A172 (cell line): ENCODE data around the gene CACNA1C. TPM values are rescaled to one million over a fixed set of nuclear protein-coding genes. Genes with fewer than 3 reads are reported as not detected.

Experiments used
- DNase-seq: peaks from one replicate; pipeline ENCODE4 v3.0.0-alpha.2; 2015; ENCODE audit warnings: low spot score
- total RNA-seq: library from RNA; depleted of rRNA; stranded (reverse); fragments of >200 nt; shearing (Covaris generic); gene quantifications from 2 replicates; pipeline ENCODE4 v1.2.3, GENCODE V29; 2014

Gene CACNA1C
- total RNA-seq, 1 experiment from 2014 or later = 0.05 TPM

DNA sequence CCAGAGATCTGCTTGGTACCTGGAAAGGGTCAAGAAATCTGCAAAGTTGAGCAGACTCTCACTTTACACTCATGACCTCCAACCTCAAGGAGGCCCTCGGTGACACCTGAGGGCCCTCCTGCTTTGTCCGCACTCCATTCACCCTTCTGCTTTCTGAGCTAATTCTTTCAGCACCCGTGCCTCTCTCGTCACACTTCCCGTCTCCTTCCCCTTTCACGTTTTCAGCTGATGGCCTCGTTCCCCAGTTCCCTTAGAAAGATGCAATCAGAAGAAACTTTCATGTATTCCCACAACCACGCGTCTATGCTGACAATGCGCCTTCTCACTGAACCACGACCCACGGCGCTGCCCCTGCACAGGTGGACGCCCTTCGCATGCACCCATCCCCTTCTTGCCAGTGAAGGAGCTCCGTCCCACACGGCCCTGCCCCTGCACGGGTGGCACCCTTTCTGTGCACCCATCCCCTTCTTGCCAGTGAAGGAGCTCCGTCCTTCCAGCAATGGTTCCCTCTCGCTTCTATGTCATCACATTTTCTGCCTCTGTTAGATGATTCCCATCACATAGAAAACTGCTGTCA lies 401.9 kb downstream of the CACNA1C start:
- DNase-seq = no peak

DNA sequence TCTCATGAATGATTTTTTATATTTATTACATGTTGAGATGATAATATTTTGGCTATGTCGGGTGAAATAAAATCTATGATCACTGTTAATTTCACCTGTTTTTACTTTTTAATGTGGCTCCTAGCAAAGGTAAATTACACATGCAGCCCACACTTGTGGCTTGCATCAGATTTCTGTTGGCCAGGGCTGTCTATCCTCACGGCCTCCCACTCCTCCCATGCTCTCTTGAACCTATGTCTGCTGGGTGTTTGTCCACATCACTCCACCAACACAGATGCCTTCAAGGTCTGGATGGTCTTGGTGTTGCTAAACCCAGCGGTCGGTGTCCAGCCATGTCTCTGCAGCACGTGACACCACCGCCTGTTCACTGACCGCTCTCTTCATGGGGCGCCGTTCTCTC lies 402.6 kb downstream of the CACNA1C start:
- no peak for DNase-seq

DNA sequence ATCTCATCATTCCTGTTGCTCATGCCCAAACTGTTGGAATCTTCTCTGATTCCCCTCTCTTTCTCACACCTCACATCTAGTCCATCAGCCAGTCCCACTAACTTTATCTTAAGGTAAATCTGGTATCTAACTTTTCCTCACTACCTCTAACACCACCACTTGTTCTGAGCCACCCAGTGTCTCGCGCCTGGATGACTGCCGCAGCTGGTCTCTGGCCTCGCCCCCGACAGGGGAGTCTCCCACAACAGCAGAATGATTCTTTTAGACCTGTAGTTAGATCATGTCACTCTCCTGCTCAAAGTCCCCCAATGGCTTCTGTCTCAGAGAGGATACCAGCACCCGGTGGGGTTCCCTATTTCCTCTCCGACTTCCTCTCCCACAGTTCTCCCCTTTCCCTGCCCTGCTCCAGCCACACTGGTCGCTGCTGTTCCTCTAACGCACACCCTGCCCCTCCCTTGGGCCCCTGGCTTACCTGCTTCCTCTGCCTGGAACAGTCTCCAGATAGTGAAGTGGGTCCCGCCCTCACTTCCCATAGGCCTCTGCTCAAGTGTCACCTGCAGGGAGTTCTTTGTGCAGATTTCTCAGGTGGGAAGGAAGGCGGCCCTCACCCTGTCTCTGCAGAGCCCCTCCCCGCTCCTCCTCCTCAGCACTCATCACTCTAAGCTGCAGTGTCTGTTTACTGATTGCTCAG lies 403.5 kb downstream of the CACNA1C start:
- DNase-seq = no peak

DNA sequence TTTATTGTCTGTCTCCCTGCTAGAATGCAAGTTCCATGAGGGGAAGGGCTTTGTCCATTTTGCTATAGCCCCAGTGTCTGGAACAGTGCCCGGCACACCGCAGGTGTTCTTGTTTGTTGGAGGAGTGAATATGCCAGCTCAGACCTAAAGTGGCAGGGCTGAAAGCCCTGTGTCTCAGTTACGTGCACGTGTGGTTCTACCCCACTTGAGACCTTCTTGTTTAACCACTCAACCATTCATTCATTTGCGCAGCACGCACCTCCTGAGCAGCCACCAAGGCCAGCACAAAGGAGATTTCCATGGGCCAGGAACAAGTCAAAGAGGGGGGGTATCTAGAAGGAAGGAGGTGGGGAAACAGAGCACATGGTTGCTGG lies 404.0 kb downstream of the CACNA1C start:
- no peak for DNase-seq

DNA sequence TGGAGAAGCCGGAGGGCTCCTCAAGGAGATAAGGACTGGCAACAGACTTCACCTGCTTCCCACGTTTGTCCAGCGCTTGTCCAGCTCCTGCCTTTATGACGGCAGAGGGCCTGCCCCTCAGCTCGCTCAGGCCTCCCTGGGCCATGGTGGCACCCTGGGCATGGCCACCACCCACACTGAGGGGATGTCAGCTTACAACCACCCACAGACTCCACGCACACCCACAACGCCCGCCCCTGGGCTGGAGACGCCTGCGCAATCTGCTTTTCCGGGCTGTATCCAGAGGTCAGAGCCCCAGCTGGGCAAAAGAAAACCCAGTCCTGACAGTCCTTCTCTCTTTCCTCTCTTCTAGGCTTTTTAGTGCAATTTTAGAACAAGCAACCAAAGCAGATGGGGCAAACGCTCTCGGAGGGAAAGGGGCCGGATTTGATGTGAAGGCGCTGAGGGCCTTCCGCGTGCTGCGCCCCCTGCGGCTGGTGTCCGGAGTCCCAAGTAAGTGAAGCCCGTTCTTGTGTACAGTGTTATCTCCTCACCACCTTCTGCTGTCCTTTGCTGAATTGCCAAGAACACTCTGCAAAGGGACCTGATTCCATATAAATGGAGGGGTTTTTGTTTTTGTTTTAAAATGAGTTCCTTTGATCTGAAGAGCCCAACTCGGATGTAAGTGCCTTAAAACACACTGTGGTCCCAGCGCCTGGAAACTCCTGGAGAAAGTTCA lies 404.6 kb downstream of the CACNA1C start:
- no peak for DNase-seq

DNA sequence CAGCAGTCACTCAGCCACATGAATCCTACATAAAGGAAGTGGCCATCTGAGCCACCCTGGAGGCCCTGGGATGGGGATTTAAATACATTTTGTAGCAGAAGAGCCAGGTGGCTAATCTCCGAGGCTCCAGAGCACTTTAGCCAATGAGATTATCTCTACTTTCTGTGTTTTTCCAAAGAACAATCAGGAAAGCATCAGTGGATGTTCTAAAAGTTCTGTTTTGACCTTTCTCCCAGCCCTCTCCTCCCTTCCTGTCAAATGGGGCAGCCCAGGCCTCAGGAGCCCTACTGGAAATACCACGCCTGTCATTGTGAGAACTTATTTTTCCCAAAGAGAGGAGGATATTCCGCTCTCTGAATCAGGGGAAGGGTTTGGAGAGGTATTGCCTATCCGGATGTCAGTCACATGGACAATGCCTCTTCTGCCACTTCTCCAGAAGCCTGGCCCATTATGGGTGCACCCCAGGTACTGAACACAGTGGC lies 405.2 kb downstream of the CACNA1C start:
- no peak for DNase-seq

DNA sequence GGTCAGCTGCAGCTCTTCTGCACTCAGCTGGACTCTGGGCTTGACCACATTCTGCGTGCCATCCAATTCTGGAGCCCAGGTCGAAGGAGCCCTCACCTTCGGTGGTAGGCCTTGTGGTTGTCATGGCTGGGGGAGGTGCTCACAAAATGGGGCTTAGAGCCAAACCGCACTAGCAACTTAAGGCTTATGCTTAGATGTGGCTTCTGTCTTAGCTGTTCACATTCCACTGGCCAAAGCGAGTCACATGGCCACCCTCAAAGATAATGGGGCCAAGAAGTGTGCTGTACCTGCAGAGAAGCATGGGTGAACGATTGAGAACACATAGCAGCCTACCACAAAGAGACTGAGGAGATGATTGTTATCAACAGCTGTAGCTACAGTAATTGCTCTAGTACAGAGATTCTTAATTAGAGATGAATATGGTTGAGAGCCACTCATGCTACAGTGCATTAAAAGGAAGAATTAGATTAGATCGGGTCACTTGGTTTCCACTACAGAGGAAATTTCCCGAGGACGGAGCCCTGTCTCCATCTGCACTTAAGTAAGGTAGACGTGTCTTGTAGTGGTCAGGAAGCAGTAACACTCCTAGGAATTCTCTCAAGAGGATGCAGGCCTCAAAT lies 407.4 kb downstream of the CACNA1C start:
- DNase-seq = no peak

DNA sequence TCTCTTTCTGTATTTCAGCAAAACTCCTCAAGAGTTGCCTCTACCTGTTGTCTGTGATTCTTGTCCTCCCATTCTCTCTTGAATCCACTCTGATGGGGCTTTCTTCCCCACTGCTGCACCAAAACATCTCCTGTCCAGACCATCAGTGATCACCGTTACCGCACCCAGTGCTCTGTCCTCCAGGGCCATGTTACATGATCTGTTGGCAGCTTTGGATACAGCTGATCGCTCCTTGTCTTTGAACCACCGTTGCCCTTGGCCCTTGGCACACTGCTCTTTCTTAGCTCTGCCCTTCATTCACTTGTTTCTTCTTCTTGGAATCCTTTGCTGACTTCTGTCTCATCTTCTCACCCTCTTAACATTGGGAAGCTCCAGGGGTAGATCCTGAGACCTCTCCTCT lies 408.3 kb downstream of the CACNA1C start:
- DNase-seq = no peak

DNA sequence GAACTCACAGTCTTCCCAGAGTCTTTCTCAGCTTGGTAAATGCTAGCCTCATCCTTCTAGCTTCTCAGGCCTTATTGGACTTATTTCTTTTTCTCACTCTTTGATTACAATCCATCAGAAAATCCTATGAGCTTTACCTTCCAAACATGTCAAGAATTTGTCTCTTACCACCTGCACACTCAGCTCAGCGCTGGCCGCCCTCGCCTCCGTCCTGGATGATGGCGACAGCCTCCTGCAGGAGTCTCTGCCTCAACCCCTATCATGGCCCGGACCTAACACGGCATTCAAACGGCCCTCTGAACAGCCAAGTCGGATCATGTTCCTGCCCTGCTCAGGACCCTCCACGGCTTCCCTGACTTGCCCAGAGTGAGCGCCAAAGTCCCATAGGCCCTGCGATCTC lies 408.9 kb downstream of the CACNA1C start:
- no peak for DNase-seq

DNA sequence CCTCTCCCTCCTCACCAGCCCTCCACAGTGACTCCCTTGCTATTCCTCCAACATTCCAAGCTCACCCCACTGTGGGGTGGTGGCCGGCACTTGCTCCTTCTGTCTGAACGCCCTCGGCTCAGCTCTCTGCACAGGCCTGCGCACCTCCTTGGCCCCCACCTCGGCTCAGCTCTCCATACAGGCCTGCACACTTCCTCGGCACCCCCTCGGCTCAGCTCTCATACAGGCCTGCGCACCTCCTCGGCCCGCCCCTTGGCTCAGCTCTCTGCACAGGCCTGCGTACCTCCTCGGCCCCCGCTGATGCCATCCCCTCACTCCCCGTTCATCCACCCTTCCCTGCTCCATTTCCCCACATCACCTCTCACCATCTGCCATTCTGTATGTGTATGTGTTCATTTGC lies 409.3 kb downstream of the CACNA1C start:
- no peak for DNase-seq

DNA sequence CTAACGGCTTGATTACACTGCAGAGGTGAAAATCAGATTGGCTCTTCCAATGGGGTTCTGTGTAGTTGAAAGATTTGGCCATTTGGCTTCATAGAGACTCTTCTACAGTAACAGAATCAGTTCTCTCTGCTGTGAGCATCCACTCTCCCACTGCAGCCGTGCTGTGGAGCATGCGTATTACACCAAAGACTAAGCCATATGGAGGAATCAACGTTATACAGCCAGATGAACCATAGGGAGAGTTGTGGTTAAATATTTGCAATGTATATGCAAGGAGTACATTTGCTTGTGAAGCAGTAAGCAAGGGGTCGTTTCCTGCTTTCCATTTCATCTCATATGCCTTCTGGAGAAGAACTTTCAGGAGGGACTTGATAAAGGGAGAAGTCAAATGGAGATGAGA lies 410.9 kb downstream of the CACNA1C start:
- DNase-seq = no peak

DNA sequence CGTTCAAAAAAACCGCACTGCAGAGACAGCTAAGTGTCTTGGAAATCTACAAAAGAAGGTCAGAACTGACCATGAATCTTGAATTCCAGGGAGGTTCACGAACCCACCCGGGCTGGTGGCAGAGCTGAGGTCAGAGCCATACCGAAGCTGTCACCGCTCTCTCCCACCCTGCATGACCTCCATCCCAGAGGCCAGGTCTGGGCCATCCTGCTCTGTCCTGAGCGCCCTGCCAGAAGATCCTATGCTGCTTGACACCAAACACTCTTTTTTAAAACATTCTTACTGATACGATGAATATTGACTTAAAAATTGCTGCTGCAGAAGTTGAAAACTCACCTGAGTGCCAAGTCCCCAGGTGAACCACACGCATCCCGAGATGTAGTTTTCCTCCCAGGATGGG lies 412.9 kb downstream of the CACNA1C start:
- no peak for DNase-seq

DNA sequence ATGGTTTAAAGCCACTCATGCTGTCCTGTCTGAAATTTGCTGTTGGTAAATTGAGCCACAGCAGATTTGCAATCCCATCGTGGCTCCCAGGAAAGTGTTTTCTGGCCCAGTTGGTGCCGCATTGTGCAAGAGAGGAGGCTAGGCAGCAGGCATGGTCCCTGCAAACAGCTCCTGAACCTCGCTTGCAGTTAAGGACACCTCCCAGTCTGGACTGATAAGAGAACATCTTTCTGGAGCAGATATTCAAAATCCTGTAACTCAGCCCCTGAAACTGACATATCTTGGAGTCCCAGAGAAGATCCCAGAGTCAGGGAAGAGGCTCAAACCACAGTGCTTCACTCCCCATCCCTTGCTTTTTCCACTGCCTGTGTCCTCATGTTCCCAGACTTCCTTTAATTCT lies 413.4 kb downstream of the CACNA1C start:
- DNase-seq = no peak

DNA sequence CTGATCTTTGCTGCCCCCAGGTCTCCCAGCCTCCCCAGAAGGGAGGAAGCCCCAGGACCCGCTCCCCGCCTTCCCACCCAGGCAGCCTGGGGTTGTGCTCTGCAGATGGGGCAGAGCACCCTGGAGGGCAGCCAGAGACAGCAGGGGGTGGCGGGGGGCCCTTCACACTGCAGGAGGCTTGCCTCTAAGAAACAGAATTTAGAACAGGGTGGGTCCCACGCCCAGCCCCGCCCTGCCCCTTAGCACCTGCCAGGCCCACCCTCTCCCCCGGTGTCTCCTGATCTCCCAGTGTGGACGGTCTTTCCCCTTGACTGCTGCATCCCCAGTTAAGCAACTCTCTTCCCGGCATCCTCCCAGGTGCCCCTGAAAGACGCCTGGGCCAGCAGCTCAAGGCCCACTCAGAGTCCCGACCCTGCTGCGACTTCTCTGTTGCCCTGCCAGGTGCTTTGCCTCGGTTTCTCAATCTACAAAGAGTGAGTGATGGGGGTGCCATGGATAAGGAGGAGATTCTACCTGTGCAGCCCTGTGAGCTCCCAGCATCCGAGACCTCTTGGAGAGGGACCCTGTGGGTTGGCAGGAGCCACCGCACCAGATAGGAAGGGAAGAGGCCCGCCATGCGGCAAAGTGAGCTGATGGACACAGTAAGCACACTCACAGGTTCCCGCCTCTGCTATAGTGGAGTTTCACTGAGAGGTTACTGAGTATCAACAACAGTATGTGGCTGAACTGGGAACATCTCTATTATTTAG lies 414.8 kb downstream of the CACNA1C start:
- no peak for DNase-seq

DNA sequence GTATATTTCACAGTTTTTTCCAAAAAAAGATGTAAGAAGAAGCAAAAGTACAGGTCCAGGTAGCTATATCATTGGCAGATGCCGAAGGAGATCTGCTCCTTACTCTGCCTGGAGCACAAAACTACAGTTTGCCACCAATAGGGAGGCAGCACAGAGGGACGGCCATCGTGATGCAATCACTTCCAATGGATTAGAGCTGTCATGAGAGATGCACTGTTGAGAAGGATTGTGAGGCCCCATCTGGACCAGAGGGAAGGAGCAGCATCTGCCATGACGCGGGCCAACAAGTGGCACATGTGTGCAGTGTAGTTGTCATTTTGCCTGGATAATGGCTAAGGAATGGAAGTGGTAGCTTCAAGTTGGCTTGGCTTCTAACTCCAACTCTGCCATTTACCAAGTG lies 423.2 kb downstream of the CACNA1C start:
- no peak for DNase-seq

DNA sequence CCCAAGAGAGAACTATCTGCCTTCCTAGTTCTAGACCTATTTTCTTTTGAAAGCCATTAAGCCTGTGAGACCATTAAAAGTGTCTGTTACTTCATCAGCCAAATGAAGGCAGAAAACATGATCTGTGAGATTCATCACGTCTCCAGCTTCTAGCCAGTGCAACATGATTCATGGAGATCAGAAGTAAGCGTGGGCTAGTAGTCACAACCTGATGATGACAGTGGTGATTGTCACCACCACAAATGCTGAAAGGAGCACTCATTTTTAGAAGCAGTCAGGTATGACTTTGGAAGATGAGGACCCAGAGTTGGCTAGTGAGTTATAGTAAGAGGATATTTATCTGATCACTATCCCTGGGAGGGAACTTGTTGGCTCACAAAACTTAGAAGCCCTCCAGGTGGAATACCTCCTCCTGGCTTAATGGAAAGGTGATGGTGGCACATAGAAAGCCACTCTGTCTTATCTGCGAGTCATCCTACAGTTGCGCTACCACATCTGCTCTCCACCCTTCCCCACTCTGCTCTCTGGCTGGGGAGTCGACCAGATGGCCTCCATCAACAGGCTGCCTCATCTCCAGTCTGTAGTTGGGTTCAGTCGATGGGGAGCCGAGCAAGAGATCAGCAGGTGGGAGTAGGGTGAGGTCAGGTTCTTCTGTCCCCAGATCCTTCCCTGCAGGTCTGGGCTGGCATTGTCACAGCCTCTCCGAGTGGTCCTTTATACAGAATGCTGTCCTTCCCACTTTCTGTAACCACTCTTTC lies 424.4 kb downstream of the CACNA1C start:
- DNase-seq = no peak

DNA sequence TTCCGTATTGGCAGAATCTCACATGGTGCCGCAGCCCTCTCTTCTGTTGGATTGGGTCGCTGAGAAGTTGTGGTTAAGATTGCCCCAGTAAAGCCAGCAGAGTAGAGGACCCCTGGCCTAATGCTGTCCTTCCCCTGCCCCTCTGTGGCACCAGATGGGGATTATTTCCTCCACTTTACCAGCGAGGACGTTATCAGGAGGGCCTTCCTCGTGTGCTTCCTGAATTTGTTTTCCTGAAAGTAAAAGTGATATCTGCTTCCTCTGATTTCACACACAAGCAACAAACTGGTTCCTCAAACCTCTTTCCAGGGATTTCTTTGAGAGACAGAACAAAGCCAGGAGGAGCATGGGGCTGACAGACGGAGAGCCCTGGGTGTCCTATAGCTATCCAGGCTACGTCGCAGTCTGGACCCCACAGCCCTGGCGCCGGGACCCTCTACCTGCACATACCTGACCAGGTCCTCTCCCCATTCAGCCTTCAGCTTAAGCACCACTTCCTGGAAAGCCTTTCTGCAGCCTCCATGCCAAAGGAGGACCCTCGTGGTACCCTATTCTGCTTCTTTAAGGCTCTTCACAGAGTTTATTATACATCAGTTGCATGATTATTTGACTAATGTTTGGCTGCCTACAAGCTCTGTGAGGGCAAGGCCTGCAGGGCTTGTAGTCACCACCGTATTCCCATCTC lies 427.2 kb downstream of the CACNA1C start:
- DNase-seq = no peak

DNA sequence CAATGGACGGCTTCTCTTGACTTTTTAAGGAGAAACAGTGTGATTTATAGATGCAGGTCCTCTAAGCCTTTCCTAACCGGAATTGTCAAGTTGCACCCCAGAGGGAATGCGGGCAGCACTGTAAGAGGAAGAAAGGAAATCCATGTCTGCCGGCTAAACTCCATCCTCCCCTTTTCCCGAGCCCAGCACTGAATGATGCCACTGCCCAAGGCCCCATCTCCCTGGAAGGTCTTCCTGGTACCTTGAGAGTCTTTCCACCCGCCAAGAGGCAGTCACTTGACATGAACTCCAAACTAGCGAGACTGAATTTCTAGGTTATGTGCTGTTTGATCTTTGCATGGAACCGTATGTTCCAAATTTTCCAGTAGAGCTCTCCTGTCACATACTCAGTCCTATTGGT lies 428.6 kb downstream of the CACNA1C start:
- DNase-seq = no peak

DNA sequence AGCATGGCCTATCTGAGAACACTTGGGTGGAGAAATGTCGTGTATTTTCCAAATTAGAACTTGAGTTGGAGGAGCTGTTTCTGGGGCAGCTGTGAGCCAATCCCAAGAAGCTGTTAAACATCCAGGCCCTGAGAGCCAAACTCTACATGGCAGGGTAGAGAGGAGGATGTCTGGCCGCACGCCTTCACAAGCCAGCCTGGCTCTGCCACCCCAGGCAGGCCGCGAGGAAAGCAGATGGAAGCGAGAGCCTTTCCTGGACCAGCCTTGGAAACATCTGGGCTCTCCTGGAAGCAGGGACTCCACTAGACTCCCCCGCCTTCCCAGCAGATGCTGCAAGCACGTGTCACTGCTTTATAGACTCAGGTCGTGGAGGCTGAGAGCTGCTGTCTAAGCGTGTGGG lies 429.2 kb downstream of the CACNA1C start:
- no peak for DNase-seq

DNA sequence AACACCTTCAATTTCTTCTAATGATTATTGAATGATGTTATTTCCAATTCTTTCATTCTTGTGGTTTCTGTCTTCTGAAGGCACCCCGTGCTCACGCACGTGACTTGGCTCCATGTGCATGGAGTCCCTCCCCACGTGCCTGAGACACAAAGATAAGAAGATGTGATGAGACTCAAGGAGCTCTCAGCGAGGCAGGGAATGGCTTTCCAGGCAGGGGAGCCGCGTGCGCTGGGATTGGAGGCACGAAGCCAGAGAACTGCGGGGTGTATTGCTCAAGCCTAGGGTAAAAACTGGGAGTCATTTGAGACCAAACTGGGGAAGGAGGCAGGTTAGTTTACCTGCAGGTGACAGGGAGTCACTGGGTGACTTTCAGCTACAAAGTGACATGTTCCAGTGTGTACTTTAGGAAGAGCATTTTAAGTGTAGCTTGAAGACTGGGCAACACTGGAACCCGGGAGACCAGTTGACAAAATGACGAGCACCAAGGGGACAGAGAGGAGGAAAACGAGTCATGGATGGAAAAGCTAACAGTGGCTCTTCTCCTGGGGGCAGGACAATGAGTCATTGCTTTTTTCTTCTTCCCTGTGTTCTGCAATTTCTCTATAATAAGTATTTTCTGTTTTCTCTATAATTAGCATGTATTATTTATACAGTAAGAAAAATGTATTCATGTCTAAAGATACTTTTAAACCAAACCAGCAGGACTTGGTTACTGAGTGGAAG lies 430.3 kb downstream of the CACNA1C start:
- no peak for DNase-seq
